Tibial nerve (tissue), 4 donors: ENCODE measurements around the gene NTM. TPM values are rescaled to one million over a fixed set of nuclear protein-coding genes. Genes with fewer than 3 reads are reported as not detected.
"Not testable (repeated sequence)": the region's sequence is repeated elsewhere in the genome, so short reads cannot be mapped to it uniquely, and the experiment has no call there.

Experiments
- DNase-seq, 2 donors: peaks; one replicate each; pipeline ENCODE4 v3.0.0-alpha.2; 2019; ENCODE audit warnings: low spot score in 2 of 2
- H3K27ac ChIP-seq, 4 donors: fragments of 200-600 bp; sonication (generic) in 3 of 4; one replicate each; pipeline ENCODE4 v1.5.1; 2017 to 2019; ENCODE audit warnings: mild to moderate bottlenecking in 1 of 4
- H3K27me3 ChIP-seq, 2 donors: fragments of 200-600 bp; sonication (generic) in 1 of 2; one replicate each; pipeline versions ENCODE4 v1.5.1 to v1.6.0; 2017 to 2019
- H3K36me3 ChIP-seq, 3 donors: fragments of 200-600 bp; sonication (generic); one replicate each; pipeline ENCODE4 v1.5.1; 2018 to 2019
- H3K4me1 ChIP-seq, 4 donors: fragments of 200-600 bp; sonication (generic) in 3 of 4; one replicate each; pipeline ENCODE4 v1.5.1; 2017 to 2019
- H3K4me3 ChIP-seq, 4 donors: fragments of 200-600 bp; sonication (generic) in 3 of 4; one replicate each; pipeline ENCODE4 v1.5.1; 2017 to 2019; ENCODE audit warnings: mild to moderate bottlenecking in 1 of 4, moderate library complexity in 1 of 4
- H3K9me3 ChIP-seq, 4 donors: fragments of 200-600 bp; sonication (generic) in 3 of 4; one replicate each; pipeline ENCODE4 v1.5.1; 2017 to 2019
- CTCF ChIP-seq, 5 experiments: fragments of 200-600 bp in 3 of 5; fragments of 450-650 bp in 2 of 5; sonication (generic) in 3 of 5; IDR thresholded peaks; one replicate each; pipeline ENCODE4 v1.5.1; 2016 to 2019; ENCODE audit warnings: antibody characterized with exemption in 5 of 5, mild to moderate bottlenecking in 3 of 5, moderate library complexity in 2 of 5
- EP300 ChIP-seq, 2 donors: sonication (generic); formaldehyde crosslinking; IDR thresholded peaks; one replicate each; pipeline ENCODE4 v1.6.1; 2017; ENCODE audit warnings: antibody characterized with exemption in 2 of 2, mild to moderate bottlenecking in 1 of 2
- POLR2A ChIP-seq, 2 donors: fragments of 450-650 bp; IDR thresholded peaks; one replicate each; pipeline ENCODE4 v1.6.1; 2017; ENCODE audit warnings: antibody characterized with exemption in 2 of 2, mild to moderate bottlenecking in 2 of 2, moderate library complexity in 2 of 2
- WGBS, 2 donors: methylation state at CpG; one replicate each; pipeline ENCODE4 v1.1.5; 2018; 5-methylcytosine and 5-hydroxymethylcytosine counted together
- total RNA-seq, 4 donors: library from RNA; depleted of rRNA; stranded (reverse); fragments of >200 nt; gene quantifications; one replicate each; pipeline ENCODE4 v1.1.0, GENCODE V29; 2016

Gene NTM
- total RNA-seq, 4 donors from 2014 or later, result 3.7 to 11.4 (median 10.8) TPM

- DNase-seq, result no peak
- Histone ChIP-seq H3K9me3 (no peaks in the 10 kb centered on the region), H3K27me3 (no peaks in the 10 kb centered on the region), H3K27ac (no peak overlapping the region), H3K4me1 (no peaks in the 10 kb centered on the region), H3K36me3 (no peaks in the 10 kb centered on the region), H3K4me3 (no peak overlapping the region)
- TF ChIP-seq POLR2A (IDR thresholded peaks at IDR 0.05), result no peak
- TF ChIP-seq CTCF (IDR thresholded peaks at IDR 0.05), result no peak
- 51 to 56% methylated on average over 4 of the region's 4 CpGs for WGBS, 2 donors
Measured at GRCh38 chr11:131422496-131422895, 52.1 kb downstream of the NTM start.

- H3K4me3 ChIP-seq, result no peak overlapping the region
- no peak for TF ChIP-seq POLR2A (IDR thresholded peaks at IDR 0.05)
- TF ChIP-seq CTCF (IDR thresholded peaks at IDR 0.05), result no peak
- no peak for TF ChIP-seq EP300 (IDR thresholded peaks at IDR 0.05)
- no peak overlapping the region for H3K27ac ChIP-seq
- no peaks in the 10 kb centered on the region for H3K27me3 ChIP-seq
- no peaks in the 10 kb centered on the region for H3K4me1 ChIP-seq
- H3K9me3 ChIP-seq, result no peaks in the 10 kb centered on the region
- H3K36me3 ChIP-seq, result no peaks in the 10 kb centered on the region
- 68 to 70% methylated on average over 4 of the region's 4 CpGs for WGBS, 2 donors
- DNase-seq, result no peak
Measured at GRCh38 chr11:131423688-131424087, 53.3 kb downstream of the NTM start.

- H3K4me3 ChIP-seq, H3K4me1 ChIP-seq, H3K9me3 ChIP-seq, H3K27ac ChIP-seq, H3K36me3 ChIP-seq, H3K27me3 ChIP-seq, DNase-seq: not testable (repeated sequence)
- WGBS, 2 donors, result 81 to 86% methylated on average over 8 of the region's 8 CpGs
Measured at GRCh38 chr11:131424257-131424876, 54.0 kb downstream of the NTM start.

- Histone ChIP-seq H3K27ac (no peak overlapping the region), H3K27me3 (no peaks in the 10 kb centered on the region), H3K4me3 (no peak overlapping the region), H3K9me3 (no peaks in the 10 kb centered on the region), H3K4me1 (no peaks in the 10 kb centered on the region), H3K36me3 (no peaks in the 10 kb centered on the region)
- no peak for DNase-seq
- TF ChIP-seq CTCF (IDR thresholded peaks at IDR 0.05) (no peak), POLR2A (IDR thresholded peaks at IDR 0.05) (no peak), EP300 (IDR thresholded peaks at IDR 0.05) (no peak)
- 86 to 91% methylated on average over 5 of the region's 5 CpGs for WGBS, 2 donors
Measured at GRCh38 chr11:131425285-131425684, 54.9 kb downstream of the NTM start.

GRCh38 chr11:131428853-131429252 is 58.4 kb downstream of the NTM start:
- DNase-seq, result no peak
- no peaks in the 10 kb centered on the region for H3K4me1 ChIP-seq
- TF ChIP-seq EP300 (IDR thresholded peaks at IDR 0.05), result no peak
- no peak overlapping the region for H3K4me3 ChIP-seq
- 90 to 96% methylated on average over 5 of the region's 5 CpGs for WGBS, 2 donors
- H3K27me3 ChIP-seq, result no peaks in the 10 kb centered on the region
- H3K27ac ChIP-seq, result no peak overlapping the region
- H3K9me3 ChIP-seq, result no peaks in the 10 kb centered on the region
- no peaks in the 10 kb centered on the region for H3K36me3 ChIP-seq

GRCh38 chr11:131430473-131431208 is 60.2 kb downstream of the NTM start:
- 43 to 47% methylated on average over 11 of the region's 11 CpGs for WGBS, 2 donors

More at GRCh38 chr11:131430473-131431208, 60.2 kb downstream of the NTM start:
- no peak overlapping the region for H3K27ac ChIP-seq
- no peak for TF ChIP-seq EP300 (IDR thresholded peaks at IDR 0.05)
- TF ChIP-seq POLR2A (IDR thresholded peaks at IDR 0.05), result no peak
- TF ChIP-seq CTCF (IDR thresholded peaks at IDR 0.05), result no peak
- no peak overlapping the region for H3K4me3 ChIP-seq
- peak in 1 of 2 donors; percentile 25 for DNase-seq
- no peaks in the 10 kb centered on the region for H3K27me3 ChIP-seq
- H3K36me3 ChIP-seq, result no peaks in the 10 kb centered on the region
- H3K4me1 ChIP-seq, result no peaks in the 10 kb centered on the region
- peaks cover 0 to 7% (median 0%) of the 10 kb centered on the region in 4 donors for H3K9me3 ChIP-seq
